Epithelial cell of proximal tubule (primary cell): ENCODE results near the gene TAF8. TPM values are rescaled to one million over a fixed set of nuclear protein-coding genes. Genes with fewer than 3 reads are reported as not detected.

ENCODE experiments used
- DNase-seq: peaks from one replicate; pipeline ENCODE4 v3.0.0-alpha.2; 2011; ENCODE audit warnings: low read depth
- H3K4me3 ChIP-seq: 2 replicates; pipeline ENCODE4 v1.5.1; 2011; ENCODE audit warnings: low read depth, mild to moderate bottlenecking, low read length
- CTCF ChIP-seq: conservative IDR thresholded peaks from 2 replicates; pipeline ENCODE4 v1.5.1; 2012; ENCODE audit warnings: low read depth, mild to moderate bottlenecking, low read length
- total RNA-seq: library from RNA; depleted of rRNA; stranded (reverse); fragments of >200 nt; gene quantifications from 2 replicates; pipeline ENCODE4 v1.2.3, GENCODE V29; 2015

Gene TAF8
- total RNA-seq, 1 donor from 2014 or later, result 10.8 TPM

GRCh38 chr6:42078386-42078785 lies 28.1 kb downstream of the TAF8 start:
- no peak overlapping the region for H3K4me3 ChIP-seq
- TF ChIP-seq CTCF, result no peak
- no peak for DNase-seq

GRCh38 chr6:42079941-42080464 lies 29.7 kb downstream of the TAF8 start:
- TF ChIP-seq CTCF, result no peak
- no peak for DNase-seq
- no peak overlapping the region for H3K4me3 ChIP-seq

GRCh38 chr6:42083530-42083929 lies 33.2 kb downstream of the TAF8 start:
- no peak for TF ChIP-seq CTCF
- no peak for DNase-seq
- H3K4me3 ChIP-seq, result no peak overlapping the region

- DNase-seq, result no peak
- H3K4me3 ChIP-seq, result no peak overlapping the region
- TF ChIP-seq CTCF, result no peak
Measured at GRCh38 chr6:42084889-42085288, 34.6 kb downstream of the TAF8 start.

GRCh38 chr6:42086046-42087035 lies 36.0 kb downstream of the TAF8 start:
- H3K4me3 ChIP-seq, result no peak overlapping the region
- DNase-seq, result no peak
- TF ChIP-seq CTCF, result peak; percentile 44

- no peak for TF ChIP-seq CTCF
- no peak for DNase-seq
- no peak overlapping the region for H3K4me3 ChIP-seq
Measured at GRCh38 chr6:42088101-42088591, 37.8 kb downstream of the TAF8 start.
